Activated CD8-positive, alpha-beta memory T cell treated with anti-CD3 and anti-CD28 coated beads, Interleukin-2, amount 50 U/mL, for 1 hour (primary cell): Measurements from ENCODE around the gene HSBP1L1.
A peak's percentile ranks its signal among the peaks of the same experiment; 100 is the strongest.
"Not testable (repeated sequence)": the region's sequence is repeated elsewhere in the genome, so short reads cannot be mapped to it uniquely, and the experiment has no call there.

Experiments used
- DNase-seq: peaks from one replicate; pipeline ENCODE4 v3.0.0-alpha.2; 2020; ENCODE audit errors: extremely low read depth

Gene HSBP1L1

GRCh38 chr18:79945118-79946042 is 19.1 kb upstream of the HSBP1L1 start:
- no peak for DNase-seq

DNA sequence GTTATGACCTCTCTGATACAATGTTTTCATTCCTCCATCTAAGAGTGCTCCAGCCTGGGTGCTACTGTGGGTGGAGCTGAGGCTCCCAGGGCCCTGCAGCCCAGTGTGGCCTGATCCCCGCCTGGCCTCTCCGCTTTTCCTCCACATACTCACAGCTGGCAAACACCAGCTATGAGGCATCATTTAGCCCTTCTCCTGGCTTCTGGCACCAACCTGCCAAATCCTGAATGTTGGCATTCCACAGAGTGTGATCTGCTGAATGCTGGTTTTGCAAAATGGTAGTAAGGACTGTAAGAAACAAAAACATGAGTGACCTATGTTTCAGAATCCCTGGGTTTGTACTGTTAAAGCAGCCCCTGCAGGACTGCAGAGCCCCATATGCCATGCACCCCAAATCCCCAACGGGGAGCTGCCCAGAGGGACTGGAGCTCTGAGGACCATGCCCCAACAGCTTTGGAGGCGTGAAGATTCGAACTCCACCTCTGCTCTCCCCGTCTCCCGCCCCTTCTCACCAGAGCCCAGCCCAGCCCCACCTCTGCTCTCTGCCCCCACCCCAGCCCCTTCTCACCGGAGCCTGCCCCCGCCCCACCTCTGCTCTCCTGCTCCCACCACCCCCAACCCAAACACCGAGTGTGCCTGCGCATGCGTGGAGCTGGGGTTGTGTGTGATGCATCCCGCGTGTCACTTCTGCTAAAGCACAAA is 17.2 kb upstream of the HSBP1L1 start:
- no peak for DNase-seq

- DNase-seq, result no peak
Observed at GRCh38 chr18:79947881-79948610, 16.4 kb upstream of the HSBP1L1 start.

DNA sequence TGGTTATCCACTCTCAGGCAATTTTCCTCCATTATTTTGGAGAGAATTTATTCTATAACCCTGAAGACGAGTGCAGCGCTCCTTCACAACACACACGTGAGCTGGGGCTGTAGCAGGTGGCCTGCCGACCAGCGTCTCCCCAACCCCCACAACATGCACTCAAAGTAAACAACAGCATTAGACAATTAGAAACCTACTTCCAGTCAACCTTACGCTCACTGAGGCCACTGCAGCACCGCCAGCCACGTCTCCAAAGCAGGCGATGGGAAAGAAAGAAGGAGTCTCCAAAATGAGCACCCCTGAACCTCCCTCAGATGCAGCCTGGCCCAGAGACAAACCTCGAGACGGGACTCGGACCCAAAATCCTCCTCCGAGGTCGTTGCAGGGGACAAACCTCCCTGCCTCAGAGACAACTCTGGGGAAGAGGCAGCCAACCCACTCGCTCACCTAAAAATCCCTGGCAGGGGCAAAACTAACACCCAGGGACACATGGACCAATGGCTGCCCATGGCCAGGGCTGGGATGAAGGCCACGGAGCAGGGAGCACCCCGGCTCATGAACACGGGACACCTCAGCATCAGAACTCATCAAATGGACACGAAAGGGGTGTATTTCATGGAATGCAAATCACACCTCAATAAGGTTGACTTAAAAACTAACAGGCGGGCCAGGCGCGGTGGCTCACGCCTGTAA is 15.6 kb upstream of the HSBP1L1 start:
- DNase-seq, result no peak

DNA sequence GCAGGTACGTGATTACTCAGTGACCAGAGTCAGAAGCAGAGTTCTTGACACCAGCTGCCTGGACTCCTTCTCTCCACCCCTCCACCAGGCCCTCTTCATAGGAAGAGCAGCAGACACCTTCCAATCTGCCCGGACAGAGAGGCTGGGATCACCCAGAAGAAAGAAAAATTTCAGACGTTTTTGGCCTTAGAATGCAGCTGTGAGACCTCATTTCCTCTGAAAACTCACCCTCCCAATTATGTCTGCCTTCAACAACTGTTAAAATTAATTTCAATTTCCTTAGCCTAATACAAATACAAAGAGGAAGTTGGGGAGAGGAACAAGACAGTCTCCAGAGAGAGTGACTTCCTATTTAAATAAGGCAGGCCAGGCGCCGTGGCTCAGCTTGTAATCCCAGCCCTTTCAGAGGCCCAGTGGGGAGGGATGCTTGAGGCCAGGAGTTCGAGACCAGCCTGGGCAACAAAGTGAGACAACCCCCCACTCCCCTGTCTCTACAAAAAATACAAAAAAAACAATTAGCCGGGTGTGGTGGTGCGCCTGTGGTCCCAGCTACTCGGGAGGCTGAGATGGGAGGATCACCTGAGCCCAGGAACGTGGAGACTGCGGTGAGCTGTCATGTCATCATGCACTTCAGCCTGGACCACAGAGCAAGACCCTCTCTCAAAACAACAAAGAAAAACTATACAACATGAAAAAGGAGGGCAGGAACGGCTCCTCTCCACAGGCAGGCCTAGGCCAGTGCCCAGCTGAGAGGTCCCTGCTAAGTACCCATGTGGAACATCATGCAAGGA is 14.6 kb upstream of the HSBP1L1 start:
- no peak for DNase-seq

DNA sequence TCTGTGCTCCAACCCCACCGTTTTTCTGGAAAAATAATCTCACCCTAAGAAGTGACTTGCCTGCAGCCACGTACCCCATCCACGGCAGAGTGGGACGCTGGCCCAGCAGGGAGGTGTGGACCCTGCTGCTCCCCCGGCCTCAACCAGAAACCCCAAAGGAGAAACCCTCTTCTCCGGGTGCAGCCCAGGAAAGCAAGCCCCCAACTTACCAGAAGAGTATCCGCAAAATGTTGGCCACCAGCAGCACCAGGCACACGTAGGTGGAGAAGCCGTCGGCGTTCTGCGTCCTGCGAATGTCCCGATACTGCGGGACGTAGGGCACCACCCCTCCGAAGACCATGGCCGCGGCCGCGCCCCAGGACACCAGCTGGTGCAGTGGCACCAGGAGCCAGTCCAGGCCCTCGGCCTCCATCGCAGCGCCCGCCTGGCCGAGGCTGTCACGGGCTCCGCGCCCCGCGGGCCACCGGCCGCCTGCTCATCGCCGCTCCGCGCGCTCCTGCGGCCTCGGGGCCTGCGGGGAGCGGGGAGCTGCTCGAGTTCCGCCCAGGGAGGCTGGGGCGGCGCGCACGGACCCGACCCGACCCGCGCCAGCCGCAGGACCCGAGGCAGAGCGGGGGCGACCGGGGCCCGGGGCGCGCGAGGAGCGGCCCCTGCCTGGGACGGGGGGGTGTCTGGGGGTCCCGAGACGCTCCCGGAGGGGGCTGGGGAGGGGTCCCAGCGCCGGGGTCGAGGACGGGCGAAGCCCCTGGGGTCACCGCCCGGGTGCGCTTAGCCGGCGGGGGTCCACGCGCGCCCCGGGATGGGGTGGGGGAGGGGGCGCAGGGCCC is 13.7 kb upstream of the HSBP1L1 start:
- no peak for DNase-seq

DNA sequence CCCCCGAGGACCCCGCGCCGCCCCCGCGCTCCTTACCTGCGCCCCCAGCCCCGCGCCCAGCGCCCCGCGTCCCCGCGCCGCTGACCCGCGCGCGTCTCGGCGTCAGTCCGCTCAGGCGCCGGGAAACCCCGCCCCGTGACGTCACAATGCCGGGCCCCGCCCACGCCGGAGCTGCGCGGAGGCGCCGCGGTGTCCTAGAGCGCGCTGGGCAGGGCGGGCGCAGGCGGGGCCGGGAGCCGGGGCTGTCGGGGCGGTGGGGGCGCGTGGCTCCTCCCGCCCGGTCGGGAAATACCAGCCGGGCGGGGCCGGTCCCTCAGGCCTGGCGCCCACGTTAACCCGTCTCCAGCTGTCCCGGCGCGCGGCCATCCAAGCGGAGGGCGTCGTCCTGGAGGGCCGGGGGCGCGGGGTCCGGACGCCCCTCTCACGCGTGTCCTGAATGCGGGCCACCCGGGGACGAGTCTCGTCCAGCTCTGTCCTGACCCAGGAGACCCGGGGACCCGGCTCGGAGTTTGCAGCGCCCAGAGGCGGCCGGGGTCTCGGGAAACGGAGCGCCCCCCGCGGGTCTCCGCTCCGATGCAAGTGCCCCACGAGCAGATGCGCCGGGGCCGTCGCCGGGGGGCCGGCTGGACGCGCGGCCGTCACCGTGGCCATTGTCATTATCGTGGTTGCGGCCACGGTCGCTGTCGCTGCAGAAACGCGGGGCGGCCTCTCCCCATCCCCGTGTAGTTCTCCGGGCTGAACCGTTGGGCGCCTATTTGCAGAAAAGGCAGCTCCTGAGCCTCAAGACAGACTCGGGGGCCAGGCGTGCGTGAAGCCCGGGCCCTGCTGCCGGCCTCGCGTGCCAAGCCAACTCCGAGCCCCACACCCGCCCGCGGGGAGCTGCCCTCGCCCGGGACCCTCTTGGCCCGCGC is 12.6 kb upstream of the HSBP1L1 start, which contains the start of gene SLC66A2:
SLC66A2 (minus strand) TSS at position 109 of the 911 bp plus-strand sequence. CDS start 727 bp downstream, outside the sequence.
- DNase-seq, result peak; percentile 74

DNA sequence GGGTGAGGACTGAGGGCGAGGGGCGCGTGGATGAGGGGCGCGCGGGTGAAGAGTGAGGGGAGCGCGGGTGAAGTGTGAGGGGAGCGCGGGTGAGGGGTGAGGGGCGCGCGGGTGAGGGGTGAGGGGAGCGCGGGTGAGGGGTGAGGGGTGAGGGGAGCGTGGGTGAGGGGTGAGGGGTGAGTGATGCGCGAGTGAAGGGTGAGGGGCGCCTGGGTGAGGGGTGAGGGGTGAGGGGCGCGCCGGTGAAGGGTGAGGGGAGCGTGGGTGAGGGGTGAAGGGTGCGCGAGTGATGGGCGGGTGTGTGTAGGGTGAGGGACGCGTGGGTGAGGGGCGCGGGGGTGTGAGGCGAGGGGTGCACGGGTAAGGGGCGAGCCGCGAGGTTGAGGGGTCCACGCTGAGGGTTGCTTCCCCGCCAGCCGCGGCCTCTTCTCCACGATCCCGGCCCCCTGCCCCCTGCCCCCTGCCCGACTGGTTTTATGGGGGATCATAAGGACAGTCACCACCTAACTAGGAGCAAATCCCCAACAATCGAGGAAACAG is 11.9 kb upstream of the HSBP1L1 start:
- DNase-seq, result no peak

DNA sequence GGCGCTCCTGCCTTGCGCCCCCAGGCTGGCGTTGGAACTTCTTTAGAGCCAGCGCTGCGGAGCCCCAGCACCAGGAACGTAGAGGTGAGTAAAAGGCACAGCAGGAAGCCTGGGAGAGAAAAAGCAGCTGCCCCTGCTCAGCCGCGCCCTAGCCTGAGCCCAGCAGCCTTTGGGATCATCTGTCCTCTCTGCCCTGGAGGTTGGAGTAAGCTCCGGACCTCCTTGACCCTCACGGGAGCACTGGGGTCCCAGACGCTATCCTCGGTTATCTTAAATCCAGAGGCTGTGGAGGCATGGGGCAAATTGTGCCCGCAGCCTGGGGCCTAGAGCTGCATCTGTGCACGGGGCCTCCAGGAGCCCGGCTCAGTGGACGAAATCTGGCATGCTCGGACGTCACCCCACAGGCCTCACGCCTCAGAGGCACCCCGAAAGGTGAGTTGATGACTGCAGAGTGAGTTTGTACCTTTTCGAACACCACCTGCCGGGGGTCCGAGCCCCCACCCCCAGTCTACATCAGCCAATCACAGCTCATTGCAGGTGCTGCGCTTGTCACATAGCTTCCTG is 11.4 kb upstream of the HSBP1L1 start:
- DNase-seq, result no peak

- DNase-seq, result no peak
Observed at GRCh38 chr18:79953971-79954651, 10.3 kb upstream of the HSBP1L1 start.

DNA sequence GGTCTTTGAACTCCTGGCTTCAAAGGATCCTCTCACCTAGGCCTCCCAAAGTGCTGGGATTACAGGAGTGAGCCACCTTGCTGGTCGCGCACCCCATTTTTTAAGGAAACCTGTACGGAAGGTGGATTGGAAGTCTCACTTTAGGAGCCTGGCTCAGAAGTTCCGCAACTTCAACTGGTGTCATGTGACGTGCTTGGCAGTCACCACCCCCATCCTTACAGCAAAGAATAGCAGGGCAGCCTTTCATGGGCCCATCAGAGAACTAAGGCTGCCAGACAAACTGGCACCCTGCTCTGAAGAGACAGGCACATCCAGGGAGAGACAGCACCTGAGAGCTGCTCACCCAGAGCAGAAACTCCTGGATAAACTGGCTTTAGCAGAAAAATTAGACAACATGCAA is 9.7 kb upstream of the HSBP1L1 start:
- no peak for DNase-seq

DNA sequence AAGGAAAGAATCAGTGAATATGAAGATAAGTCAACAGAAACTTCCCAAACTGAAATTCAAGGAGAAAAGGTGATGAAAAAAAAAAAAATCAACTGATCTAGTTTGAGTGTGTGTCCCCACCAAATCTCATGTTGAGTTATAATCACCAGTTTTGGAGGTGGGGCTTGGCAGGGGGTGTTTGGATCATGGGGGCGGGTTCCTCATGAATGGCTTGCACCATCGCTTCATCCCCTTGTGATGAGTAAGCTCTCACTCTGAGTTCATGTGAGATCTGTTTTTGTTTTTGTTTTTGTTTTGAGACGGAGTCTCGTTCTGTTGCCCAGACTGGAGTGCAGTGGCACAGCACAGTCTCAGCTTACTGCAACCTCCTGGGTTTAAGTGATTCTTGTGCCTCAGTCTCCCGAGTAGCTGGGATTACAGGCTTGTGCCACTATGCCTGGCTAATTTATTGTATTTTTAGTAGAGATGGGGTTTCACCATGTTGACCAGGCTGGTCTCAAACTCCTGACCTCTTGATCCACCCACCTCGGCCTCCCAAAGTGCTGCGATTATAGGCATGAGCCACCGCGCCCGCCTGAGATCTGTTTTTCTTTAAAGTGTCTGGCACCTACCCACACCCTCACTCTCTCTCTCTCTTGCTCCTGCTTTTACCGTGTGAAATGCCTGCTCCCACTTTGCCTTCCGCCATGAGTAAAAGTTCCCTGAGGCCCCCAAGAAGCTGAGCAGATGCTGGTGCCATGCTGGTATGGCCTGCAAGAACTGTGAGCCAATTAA is 9.0 kb upstream of the HSBP1L1 start:
- DNase-seq, result no peak

- no peak for DNase-seq
Observed at GRCh38 chr18:79956276-79956675, 8.2 kb upstream of the HSBP1L1 start.

- DNase-seq, result no peak
Observed at GRCh38 chr18:79958981-79959380, 5.5 kb upstream of the HSBP1L1 start.

DNA sequence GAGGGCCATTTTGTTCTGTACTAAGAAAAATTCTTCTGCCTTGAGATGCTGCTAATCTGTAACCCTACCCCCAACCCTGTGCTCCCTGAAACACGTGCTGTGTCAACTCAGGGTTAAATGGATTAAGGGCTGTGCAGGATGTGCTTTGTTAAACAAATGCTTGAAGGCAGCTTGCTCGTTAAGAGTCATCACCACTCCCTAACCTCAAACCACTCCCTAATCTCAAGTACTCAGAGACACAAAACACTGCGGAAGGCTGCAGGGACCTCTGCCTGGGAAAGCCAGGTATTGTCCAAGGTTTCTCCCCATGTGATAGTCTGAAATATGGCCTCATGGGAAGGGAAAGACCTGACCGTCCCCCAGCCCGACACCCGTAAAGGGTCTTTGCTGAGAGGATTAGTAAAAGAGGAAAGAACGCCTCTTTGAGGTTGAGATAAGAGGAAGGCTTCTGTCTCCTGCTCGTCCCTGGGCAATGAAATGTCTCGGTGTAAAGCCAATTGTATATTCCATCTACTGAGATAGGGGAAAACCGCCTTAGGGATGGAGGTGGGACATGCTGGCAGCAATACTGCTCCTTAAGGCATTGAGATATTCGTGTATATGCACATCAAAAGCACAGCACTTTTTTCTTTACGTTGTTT is 4.2 kb upstream of the HSBP1L1 start:
- DNase-seq, result not testable (repeated sequence)

GRCh38 chr18:79960921-79961526 is 3.4 kb upstream of the HSBP1L1 start:
- DNase-seq, result no peak
